ENCODE results near the gene TAF1C.

Gene TAF1C

DNA sequence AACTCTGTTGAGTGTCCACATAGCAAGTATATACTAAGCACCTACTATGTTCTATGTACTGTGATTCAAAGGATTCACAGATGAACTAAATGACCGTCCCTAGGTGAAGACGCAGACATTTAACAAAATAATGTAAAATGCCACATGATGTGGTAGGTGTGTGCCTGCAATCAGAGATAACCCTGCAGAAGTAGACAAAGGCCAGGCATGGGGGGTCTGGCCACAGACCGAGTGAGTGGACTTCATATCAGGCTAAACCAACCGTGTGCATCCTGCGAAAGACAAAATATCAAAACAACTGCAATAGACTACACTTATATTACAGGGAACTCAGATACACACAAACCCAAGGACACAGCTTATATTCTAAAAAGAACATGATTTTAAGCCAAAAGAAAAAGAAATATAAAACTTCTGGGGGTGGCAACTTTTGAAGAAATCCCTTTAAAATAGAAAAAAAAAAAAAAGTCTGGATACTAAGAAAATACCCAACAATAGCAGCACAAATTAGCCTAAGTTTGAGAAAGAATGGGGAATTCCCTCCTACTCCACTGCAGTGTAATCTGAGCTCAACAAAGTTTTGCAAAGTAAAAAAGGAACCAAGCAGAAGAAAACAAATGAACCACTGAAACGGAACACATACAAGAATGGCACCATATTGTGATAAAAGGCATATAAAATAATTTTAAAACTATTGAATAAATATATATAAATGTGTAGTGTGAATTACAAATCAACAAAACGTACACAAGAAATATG, 54.2 kb downstream of the TAF1C start:
- Histone ChIP-seq H3K27me3 (replicated peaks; ENCODE audit: control insufficient read depth, insufficient read depth, low read length) (no peaks in the 10 kb centered on the region), H3K4me3 (replicated peaks; ENCODE audit: low read depth, low read length) (no peak overlapping the region), H3K36me3 (ENCODE audit: control insufficient read depth, insufficient read depth, low read length) (no peaks in the 10 kb centered on the region; the same call in 1 of the 2 replicates)
- no peak for DNase-seq (ENCODE audit: extremely low read depth, insufficient read length)
- TF ChIP-seq, protein P1, sequence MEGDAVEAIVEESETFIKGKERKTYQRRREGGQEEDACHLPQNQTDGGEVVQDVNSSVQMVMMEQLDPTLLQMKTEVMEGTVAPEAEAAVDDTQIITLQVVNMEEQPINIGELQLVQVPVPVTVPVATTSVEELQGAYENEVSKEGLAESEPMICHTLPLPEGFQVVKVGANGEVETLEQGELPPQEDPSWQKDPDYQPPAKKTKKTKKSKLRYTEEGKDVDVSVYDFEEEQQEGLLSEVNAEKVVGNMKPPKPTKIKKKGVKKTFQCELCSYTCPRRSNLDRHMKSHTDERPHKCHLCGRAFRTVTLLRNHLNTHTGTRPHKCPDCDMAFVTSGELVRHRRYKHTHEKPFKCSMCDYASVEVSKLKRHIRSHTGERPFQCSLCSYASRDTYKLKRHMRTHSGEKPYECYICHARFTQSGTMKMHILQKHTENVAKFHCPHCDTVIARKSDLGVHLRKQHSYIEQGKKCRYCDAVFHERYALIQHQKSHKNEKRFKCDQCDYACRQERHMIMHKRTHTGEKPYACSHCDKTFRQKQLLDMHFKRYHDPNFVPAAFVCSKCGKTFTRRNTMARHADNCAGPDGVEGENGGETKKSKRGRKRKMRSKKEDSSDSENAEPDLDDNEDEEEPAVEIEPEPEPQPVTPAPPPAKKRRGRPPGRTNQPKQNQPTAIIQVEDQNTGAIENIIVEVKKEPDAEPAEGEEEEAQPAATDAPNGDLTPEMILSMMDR (IDR thresholded peaks at IDR 0.05; ENCODE audit: insufficient read depth, low read length, poor library complexity, severe bottlenecking), result no peak

GRCh38 chr16:84131117-84131516, 55.7 kb downstream of the TAF1C start:
- TF ChIP-seq, protein P1 (IDR thresholded peaks at IDR 0.05; ENCODE audit: insufficient read depth, low read length, poor library complexity, severe bottlenecking), result no peak
- no peaks in the 10 kb centered on the region; the same call in 1 of the 2 replicates for H3K36me3 ChIP-seq (ENCODE audit: control insufficient read depth, insufficient read depth, low read length)
- H3K4me3 ChIP-seq (replicated peaks; ENCODE audit: low read depth, low read length), result no peak overlapping the region
- H3K27me3 ChIP-seq (replicated peaks; ENCODE audit: control insufficient read depth, insufficient read depth, low read length), result no peaks in the 10 kb centered on the region
- no peak for DNase-seq (ENCODE audit: extremely low read depth, insufficient read length)
